Measurements from ENCODE around the gene ACTR3. TPM values are rescaled to one million over a fixed set of nuclear protein-coding genes. Genes with fewer than 3 reads are reported as not detected.

Gene ACTR3
- total RNA-seq, 1 donor from 2014 or later, result 175 TPM

GRCh38 chr2:113876503-113877387 is 13.1 kb upstream of the ACTR3 start:
- DNase-seq (ENCODE audit: extremely low spot score, unreplicated experiment), result no peak
- Mint-ChIP-seq H3K9me3 (no peaks in the 10 kb centered on the region), H3K36me3 (no peaks in the 10 kb centered on the region), H3K27ac (peak overlapping the region; percentile 52), H3K27me3 (no peaks in the 10 kb centered on the region), H3K4me3 (no peak overlapping the region), H3K4me1 (ENCODE audit: unreplicated experiment) (peaks cover 21% of the 10 kb centered on the region)
- TF ChIP-seq, protein P1, sequence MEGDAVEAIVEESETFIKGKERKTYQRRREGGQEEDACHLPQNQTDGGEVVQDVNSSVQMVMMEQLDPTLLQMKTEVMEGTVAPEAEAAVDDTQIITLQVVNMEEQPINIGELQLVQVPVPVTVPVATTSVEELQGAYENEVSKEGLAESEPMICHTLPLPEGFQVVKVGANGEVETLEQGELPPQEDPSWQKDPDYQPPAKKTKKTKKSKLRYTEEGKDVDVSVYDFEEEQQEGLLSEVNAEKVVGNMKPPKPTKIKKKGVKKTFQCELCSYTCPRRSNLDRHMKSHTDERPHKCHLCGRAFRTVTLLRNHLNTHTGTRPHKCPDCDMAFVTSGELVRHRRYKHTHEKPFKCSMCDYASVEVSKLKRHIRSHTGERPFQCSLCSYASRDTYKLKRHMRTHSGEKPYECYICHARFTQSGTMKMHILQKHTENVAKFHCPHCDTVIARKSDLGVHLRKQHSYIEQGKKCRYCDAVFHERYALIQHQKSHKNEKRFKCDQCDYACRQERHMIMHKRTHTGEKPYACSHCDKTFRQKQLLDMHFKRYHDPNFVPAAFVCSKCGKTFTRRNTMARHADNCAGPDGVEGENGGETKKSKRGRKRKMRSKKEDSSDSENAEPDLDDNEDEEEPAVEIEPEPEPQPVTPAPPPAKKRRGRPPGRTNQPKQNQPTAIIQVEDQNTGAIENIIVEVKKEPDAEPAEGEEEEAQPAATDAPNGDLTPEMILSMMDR (conservative IDR thresholded peaks at IDR 0.05), result no peak

DNA sequence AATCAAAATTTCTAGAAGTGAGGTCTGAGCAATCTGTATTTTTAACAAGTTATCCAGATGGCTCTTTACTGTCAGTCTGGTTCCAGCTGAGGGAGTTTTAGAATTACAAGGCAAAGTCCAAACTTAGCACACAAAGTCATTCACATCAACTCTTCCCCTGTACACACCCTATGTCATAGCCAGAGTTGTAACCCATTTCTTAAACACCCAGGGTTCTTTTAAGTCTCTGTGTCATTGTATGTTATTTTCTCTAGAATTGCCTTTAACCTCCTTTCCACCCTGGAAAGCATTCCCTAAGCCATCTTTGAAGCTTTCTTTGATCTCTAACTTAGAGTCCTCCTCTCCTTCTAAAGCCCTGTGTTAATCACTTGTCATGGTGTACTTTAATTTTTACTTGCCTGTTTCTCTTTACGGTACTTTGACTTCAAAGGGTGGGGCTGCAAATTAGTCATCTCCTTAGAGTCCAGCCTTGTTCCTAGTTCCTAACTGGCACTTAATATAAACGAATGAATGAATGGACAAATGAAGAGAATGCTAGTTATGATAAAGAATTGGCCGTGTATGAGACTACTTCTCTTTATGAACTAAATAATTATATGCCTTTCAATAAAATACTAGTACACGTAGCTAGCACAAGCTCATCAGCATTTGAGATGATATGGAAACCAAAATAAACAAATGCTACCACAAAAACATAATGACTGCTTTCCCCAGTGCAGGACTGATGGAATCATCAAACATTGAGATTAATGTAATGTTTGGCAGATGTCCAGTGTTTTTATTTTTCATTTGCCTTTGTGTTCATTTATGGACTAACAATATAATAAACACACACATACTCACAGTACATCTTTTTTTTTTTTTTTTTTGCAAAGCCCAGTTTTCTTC is 11.9 kb upstream of the ACTR3 start:
- Mint-ChIP-seq H3K4me3 (peak overlapping the region; percentile 16), H3K4me1 (ENCODE audit: unreplicated experiment) (peaks cover 21% of the 10 kb centered on the region), H3K9me3 (no peaks in the 10 kb centered on the region), H3K27me3 (no peaks in the 10 kb centered on the region), H3K36me3 (peaks cover 1% of the 10 kb centered on the region), H3K27ac (peak overlapping the region; percentile 71)
- TF ChIP-seq, protein P1 (conservative IDR thresholded peaks at IDR 0.05), result no peak
- no peak for DNase-seq (ENCODE audit: extremely low spot score, unreplicated experiment)

DNA sequence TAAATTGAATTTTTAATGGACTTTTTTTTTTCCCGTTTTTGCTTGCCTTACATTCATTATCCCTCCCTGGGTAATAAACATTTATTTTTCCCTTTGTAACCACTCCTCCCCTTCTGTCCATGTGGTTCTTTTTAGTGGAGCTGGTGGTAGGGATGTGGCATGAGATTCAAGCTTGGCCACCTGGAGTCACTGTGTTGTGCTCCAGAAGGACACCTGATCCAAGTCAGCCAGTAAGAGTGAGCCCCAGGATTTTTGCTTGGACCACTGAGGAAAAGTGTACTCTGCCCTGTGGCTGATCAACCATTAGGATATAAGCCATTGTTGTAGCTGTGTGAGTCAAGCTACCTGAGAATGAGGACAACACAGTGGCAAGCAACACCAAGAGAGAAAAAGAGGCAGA is 11.1 kb upstream of the ACTR3 start:
- DNase-seq (ENCODE audit: extremely low spot score, unreplicated experiment), result no peak
- no peaks in the 10 kb centered on the region for H3K27me3 Mint-ChIP-seq
- peaks cover 21% of the 10 kb centered on the region for H3K4me1 Mint-ChIP-seq (ENCODE audit: unreplicated experiment)
- TF ChIP-seq, protein P1 (conservative IDR thresholded peaks at IDR 0.05), result no peak
- no peak overlapping the region for H3K27ac Mint-ChIP-seq
- H3K9me3 Mint-ChIP-seq, result no peaks in the 10 kb centered on the region
- peaks cover 4% of the 10 kb centered on the region for H3K36me3 Mint-ChIP-seq
- H3K4me3 Mint-ChIP-seq, result no peak overlapping the region

GRCh38 chr2:113879457-113879856 is 10.4 kb upstream of the ACTR3 start:
- Mint-ChIP-seq H3K27ac (no peak overlapping the region), H3K9me3 (no peaks in the 10 kb centered on the region), H3K27me3 (no peaks in the 10 kb centered on the region), H3K4me3 (no peak overlapping the region), H3K4me1 (ENCODE audit: unreplicated experiment) (peaks cover 21% of the 10 kb centered on the region), H3K36me3 (peaks cover 4% of the 10 kb centered on the region)
- TF ChIP-seq, protein P1 (conservative IDR thresholded peaks at IDR 0.05), result no peak
- no peak for DNase-seq (ENCODE audit: extremely low spot score, unreplicated experiment)

DNA sequence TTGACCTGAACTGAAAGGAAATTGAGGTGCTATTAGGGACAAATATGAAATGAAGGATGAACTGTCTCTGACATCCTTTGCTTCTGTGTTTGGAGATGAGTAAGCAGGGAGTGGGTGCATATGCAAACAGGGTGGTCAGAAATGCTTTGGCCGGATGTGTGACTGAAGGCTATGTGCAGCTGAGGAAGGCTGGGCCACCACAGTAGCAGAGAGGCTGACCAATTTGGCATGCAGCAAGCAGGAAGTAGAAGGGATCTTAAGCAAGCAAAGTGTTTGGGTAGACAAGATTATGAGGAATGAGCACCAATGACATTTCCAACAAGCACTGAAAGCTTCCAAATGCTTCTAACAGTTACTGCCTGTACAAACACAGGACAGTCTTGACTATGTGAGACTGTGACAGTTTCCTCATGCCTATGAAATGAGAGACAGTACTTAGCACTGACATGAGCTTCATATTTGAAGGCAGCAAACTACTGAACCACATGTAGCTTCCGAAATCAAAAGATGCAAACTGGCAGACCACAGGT is 3.3 kb upstream of the ACTR3 start:
- Mint-ChIP-seq H3K27me3 (no peaks in the 10 kb centered on the region), H3K9me3 (no peaks in the 10 kb centered on the region), H3K4me1 (ENCODE audit: unreplicated experiment) (peaks cover 30% of the 10 kb centered on the region), H3K27ac (peak overlapping the region; percentile 82), H3K4me3 (peak overlapping the region; percentile 79), H3K36me3 (peaks cover 18% of the 10 kb centered on the region)
- no peak for DNase-seq (ENCODE audit: extremely low spot score, unreplicated experiment)
- TF ChIP-seq, protein P1 (conservative IDR thresholded peaks at IDR 0.05), result no peak
